Glomerular endothelial cell (primary cell): ENCODE data around the gene CPNE4. TPM values are rescaled to one million over a fixed set of nuclear protein-coding genes. Genes with fewer than 3 reads are reported as not detected.
"Not testable (repeated sequence)": the region's sequence is repeated elsewhere in the genome, so short reads cannot be mapped to it uniquely, and the experiment has no call there.

Experiments used
- DNase-seq: peaks from one replicate; pipeline ENCODE4 v3.0.0-alpha.2; 2011; ENCODE audit warnings: low read depth, low spot score; ENCODE audit errors: extremely low read depth
- total RNA-seq: library from RNA; depleted of rRNA; stranded (reverse); fragments of >200 nt; gene quantifications from 2 replicates; pipeline ENCODE4 v1.2.3, GENCODE V29; 2015

CPNE4 gene
- total RNA-seq = not detected in 2 replicates

- no peak for DNase-seq
These were observed at the start of gene CPNE4 for GRCh38 chr3:132034486-132035464. TSS of gene CPNE4 (minus strand) at chr3:132035014.

GRCh38 chr3:132083583-132084279 lies 48.9 kb upstream of the CPNE4 start:
- peak; percentile 47 for DNase-seq

GRCh38 chr3:132083159-132083558 lies 48.3 kb upstream of the CPNE4 start:
- no peak for DNase-seq

GRCh38 chr3:132079147-132079546 lies 44.3 kb upstream of the CPNE4 start:
- DNase-seq = no peak

GRCh38 chr3:132073771-132074170 lies 39.0 kb upstream of the CPNE4 start:
- DNase-seq = no peak

GRCh38 chr3:132071043-132071442 lies 36.2 kb upstream of the CPNE4 start:
- no peak for DNase-seq

GRCh38 chr3:132064114-132064513 lies 29.3 kb upstream of the CPNE4 start:
- DNase-seq = no peak

- no peak for DNase-seq
These were observed 27.7 kb upstream of the CPNE4 start for GRCh38 chr3:132062535-132062934.

GRCh38 chr3:132055872-132056271 lies 21.1 kb upstream of the CPNE4 start:
- no peak for DNase-seq

GRCh38 chr3:132047209-132047608 lies 12.4 kb upstream of the CPNE4 start:
- DNase-seq = no peak

- DNase-seq = not testable (repeated sequence)
These were observed 10.1 kb upstream of the CPNE4 start for GRCh38 chr3:132044874-132045273.

- DNase-seq = no peak
These were observed 7.9 kb upstream of the CPNE4 start for GRCh38 chr3:132042681-132043080.

GRCh38 chr3:132038198-132038825 lies 3.5 kb upstream of the CPNE4 start:
- no peak for DNase-seq

GRCh38 chr3:132037581-132037980 lies 2.8 kb upstream of the CPNE4 start:
- no peak for DNase-seq

GRCh38 chr3:132037056-132037455 lies 2.2 kb upstream of the CPNE4 start:
- DNase-seq = no peak

GRCh38 chr3:132034097-132034485 lies 723 bp downstream of the CPNE4 start:
- no peak for DNase-seq

GRCh38 chr3:132033471-132033870 lies 1.3 kb downstream of the CPNE4 start:
- DNase-seq = no peak

- no peak for DNase-seq
These were observed 1.9 kb downstream of the CPNE4 start for GRCh38 chr3:132032959-132033358.

GRCh38 chr3:132029182-132029902 lies 5.5 kb downstream of the CPNE4 start:
- peak; percentile 50 for DNase-seq

- DNase-seq = no peak
These were observed 11.9 kb downstream of the CPNE4 start for GRCh38 chr3:132022914-132023313.

- no peak for DNase-seq
These were observed 14.8 kb downstream of the CPNE4 start for GRCh38 chr3:132020058-132020457.
